Testis (tissue), 3 donors: ENCODE data around the gene SEZ6L. TPM values are rescaled to one million over a fixed set of nuclear protein-coding genes. Genes with fewer than 3 reads are reported as not detected.

Experiments used
- DNase-seq: peaks from one replicate; pipeline ENCODE4 v3.0.0-alpha.2; 2019
- H3K27ac ChIP-seq, 2 donors: fragments of 200-600 bp; sonication (generic); one replicate each; pipeline ENCODE4 v1.5.1; 2019
- H3K27me3 ChIP-seq: fragments of 200-600 bp; sonication (generic); one replicate; pipeline ENCODE4 v1.5.1; 2019
- H3K36me3 ChIP-seq: fragments of 200-600 bp; sonication (generic); one replicate; pipeline ENCODE4 v1.5.1; 2017; ENCODE audit warnings: low read depth; ENCODE audit errors: missing control alignments
- H3K4me1 ChIP-seq: fragments of 200-600 bp; sonication (generic); one replicate; pipeline ENCODE4 v1.5.1; 2019
- H3K4me3 ChIP-seq, 2 donors: fragments of 200-600 bp; sonication (generic); one replicate each; pipeline ENCODE4 v1.5.1; 2017 to 2019
- H3K9me3 ChIP-seq: fragments of 200-600 bp; sonication (generic); one replicate; pipeline ENCODE4 v1.5.1; 2017
- CTCF ChIP-seq, 3 experiments: fragments of 450-650 bp in 2 of 3; fragments of 200-600 bp in 1 of 3; sonication (generic) in 1 of 3; IDR thresholded peaks; one replicate each; pipeline ENCODE4 v1.5.1; 2016 to 2019; ENCODE audit warnings: antibody characterized with exemption in 3 of 3, mild to moderate bottlenecking in 2 of 3, moderate library complexity in 1 of 3
- POLR2A ChIP-seq: fragments of 450-650 bp; IDR thresholded peaks from one replicate; pipeline ENCODE4 v1.6.1; 2017; ENCODE audit warnings: antibody characterized with exemption, mild to moderate bottlenecking, moderate library complexity
- WGBS, 2 donors: methylation state at CpG; one replicate each; pipeline ENCODE4 v1.1.5; 2018; 5-methylcytosine and 5-hydroxymethylcytosine counted together
- intact Hi-C: fragments of 100-400 bp; cut with DNase I; formaldehyde crosslinking; loops from one replicate; pipeline ENCODE4 v1.15.1; 2023; ENCODE audit warnings: low total_unique reads
- polyA plus RNA-seq: library from polyadenylated mRNA; stranded (reverse); fragments of 350-450 nt; fragmentation: Illumina TruSeq; extraction: RNeasy Lipid Tissue Mini Kit (QIAGEN cat#74804); gene quantifications from one replicate; pipeline ENCODE4 v1.2.3, GENCODE V29; 2014; ENCODE audit warnings: low read depth, low replicate concordance; ENCODE audit not compliant: insufficient read depth
- total RNA-seq, 2 donors: library from RNA; depleted of rRNA; stranded (reverse); fragments of >200 nt; gene quantifications; one replicate each; pipeline ENCODE4 v1.2.3, GENCODE V29; 2016

SEZ6L gene
- total and polyA plus RNA-seq, 3 donors from 2014 or later: 0.69 to 1.4 (median 0.71) TPM

- intact Hi-C loops: no loop called here
- H3K4me3 ChIP-seq: no peak overlapping the region
- no peaks in the 10 kb centered on the region for H3K9me3 ChIP-seq
- no peak overlapping the region for H3K27ac ChIP-seq
- no peaks in the 10 kb centered on the region for H3K36me3 ChIP-seq
- 62 to 87% methylated on average over 2 of the region's 2 CpGs for WGBS, 2 donors
- TF ChIP-seq CTCF (IDR thresholded peaks at IDR 0.05): no peak
- TF ChIP-seq POLR2A: no peak
- H3K4me1 ChIP-seq: no peaks in the 10 kb centered on the region
- H3K27me3 ChIP-seq: no peaks in the 10 kb centered on the region
- DNase-seq: no peak
Observed at GRCh38 chr22:26357281-26357680, 188.0 kb downstream of the SEZ6L start.

GRCh38 chr22:26357813-26358212, 188.6 kb downstream of the SEZ6L start:
- DNase-seq: no peak

GRCh38 chr22:26359156-26359555, 189.9 kb downstream of the SEZ6L start:
- TF ChIP-seq POLR2A (no peak), CTCF (IDR thresholded peaks at IDR 0.05) (no peak)
- intact Hi-C loops: no loop called here
- no peak overlapping the region for H3K27ac ChIP-seq
- no peaks in the 10 kb centered on the region for H3K9me3 ChIP-seq
- no peaks in the 10 kb centered on the region for H3K27me3 ChIP-seq
- DNase-seq: no peak
- H3K4me3 ChIP-seq: no peak overlapping the region
- WGBS, 2 donors: 87 to 94% methylated on average over 4 of the region's 4 CpGs
- H3K4me1 ChIP-seq: no peaks in the 10 kb centered on the region
- H3K36me3 ChIP-seq: no peaks in the 10 kb centered on the region

More at GRCh38 chr22:26357813-26358212, 188.6 kb downstream of the SEZ6L start:
- Histone ChIP-seq H3K4me1 (no peaks in the 10 kb centered on the region), H3K9me3 (no peaks in the 10 kb centered on the region), H3K27ac (no peak overlapping the region), H3K27me3 (no peaks in the 10 kb centered on the region), H3K36me3 (no peaks in the 10 kb centered on the region), H3K4me3 (no peak overlapping the region)
- 76 to 83% methylated on average over 8 to 9 of the region's 9 CpGs for WGBS, 2 donors
- intact Hi-C loops: no loop called here
- TF ChIP-seq POLR2A (no peak), CTCF (IDR thresholded peaks at IDR 0.05) (no peak)

GRCh38 chr22:26360169-26360885, 191.1 kb downstream of the SEZ6L start:
- TF ChIP-seq POLR2A (no peak), CTCF (IDR thresholded peaks at IDR 0.05) (peak; percentile 83 to 98 (median 83))
- Histone ChIP-seq H3K36me3 (no peaks in the 10 kb centered on the region), H3K4me1 (no peaks in the 10 kb centered on the region), H3K27ac (no peak overlapping the region), H3K27me3 (no peaks in the 10 kb centered on the region), H3K4me3 (peak overlapping the region in 1 of 2 donors; percentile 39), H3K9me3 (no peaks in the 10 kb centered on the region)
- intact Hi-C loops: no loop called here
- WGBS, 2 donors: 8 to 9% methylated on average over 17 of the region's 17 CpGs
- DNase-seq: peak; percentile 87

- H3K4me3 ChIP-seq: no peak overlapping the region
- no peaks in the 10 kb centered on the region for H3K9me3 ChIP-seq
- no peaks in the 10 kb centered on the region for H3K36me3 ChIP-seq
- DNase-seq: no peak
- 91 to 92% methylated on average over 3 of the region's 3 CpGs for WGBS, 2 donors
- intact Hi-C loops: no loop called here
- TF ChIP-seq CTCF (IDR thresholded peaks at IDR 0.05): no peak
- TF ChIP-seq POLR2A: no peak
- no peak overlapping the region for H3K27ac ChIP-seq
- H3K4me1 ChIP-seq: no peaks in the 10 kb centered on the region
- no peaks in the 10 kb centered on the region for H3K27me3 ChIP-seq
Observed at GRCh38 chr22:26362471-26362870, 193.2 kb downstream of the SEZ6L start.
